Endodermal cell (in vitro differentiated cells): Measurements from ENCODE around the gene MYL6. TPM values are rescaled to one million over a fixed set of nuclear protein-coding genes. Genes with fewer than 3 reads are reported as not detected.
A peak's percentile ranks its signal among the peaks of the same experiment; 100 is the strongest.

Source experiments
- DNase-seq: peaks from one replicate; pipeline ENCODE4 v3.0.0-alpha.2; 2017
- H3K27ac ChIP-seq: 2 replicates; pipeline ENCODE4 v1.5.1; 2013; ENCODE audit warnings: mild to moderate bottlenecking, low read depth, low read length, moderate library complexity
- H3K27me3 ChIP-seq: 2 replicates; pipeline ENCODE4 v1.6.1; 2013; ENCODE audit warnings: mild to moderate bottlenecking, low read length, moderate library complexity; ENCODE audit not compliant: insufficient read depth, control insufficient read depth, poor library complexity, severe bottlenecking
- H3K36me3 ChIP-seq: 2 replicates; pipeline ENCODE4 v1.7.0; 2013; ENCODE audit warnings: mild to moderate bottlenecking, low read length, moderate library complexity; ENCODE audit not compliant: control insufficient read depth, insufficient read depth
- H3K4me1 ChIP-seq: one replicate; pipeline ENCODE4 v1.7.0; 2013; ENCODE audit warnings: low read length; ENCODE audit not compliant: control insufficient read depth, insufficient read depth
- H3K4me3 ChIP-seq: 2 replicates; pipeline ENCODE4 v1.5.1; 2013; ENCODE audit warnings: mild to moderate bottlenecking, low read length, moderate library complexity
- H3K9ac ChIP-seq: 2 replicates; pipeline ENCODE4 v1.6.1; 2013; ENCODE audit warnings: mild to moderate bottlenecking, low read length, moderate library complexity; ENCODE audit not compliant: poor library complexity, severe bottlenecking; ENCODE audit errors: extremely low read depth
- H3K9me3 ChIP-seq: 2 replicates; pipeline ENCODE4 v1.6.1; 2013; ENCODE audit warnings: mild to moderate bottlenecking, low read length, moderate library complexity; ENCODE audit not compliant: control insufficient read depth
- H3K27ac Mint-ChIP-seq: 2 replicates; pipeline ENCODE4 v1.8.0; 2020; ENCODE audit warnings: mixed read lengths
- H3K27me3 Mint-ChIP-seq: 2 replicates; pipeline ENCODE4 v1.8.0; 2021; ENCODE audit warnings: mild to moderate bottlenecking, mixed read lengths; ENCODE audit not compliant: insufficient read depth
- H3K36me3 Mint-ChIP-seq: 2 replicates; pipeline ENCODE4 v1.8.0; 2020; ENCODE audit warnings: low read depth, mixed read lengths
- H3K4me1 Mint-ChIP-seq: 2 replicates; pipeline ENCODE4 v1.8.0; 2020; ENCODE audit warnings: mixed read lengths
- H3K4me3 Mint-ChIP-seq: 2 replicates; pipeline ENCODE4 v1.8.0; 2020; ENCODE audit warnings: mild to moderate bottlenecking, moderate library complexity, mixed read lengths
- H3K9me3 Mint-ChIP-seq: 2 replicates; pipeline ENCODE4 v1.8.0; 2020; ENCODE audit warnings: mild to moderate bottlenecking, mixed read lengths
- WGBS, 2 experiments: methylation state at CpG; one replicate each; pipeline versions ENCODE4 v1.1.5 to v1.1.7; 2013; ENCODE audit warnings: missing lambda C conversion rate in 2 of 2, mixed read lengths in 1 of 2; ENCODE audit not compliant: insufficient coverage in 1 of 2, insufficient read length in 1 of 2; 5-methylcytosine and 5-hydroxymethylcytosine counted together
- total RNA-seq, 2 donors: library from RNA; stranded (reverse); fragmentation: NEBNext Ultra II Directional in 1 of 2; extraction: Animal tissue kit (Norgen Biotek cat#: 25700) in 1 of 2; gene quantifications; 2 replicates in 1 of 2; 3 replicates in 1 of 2; pipeline ENCODE4 v1.2.1, GENCODE V29; 2021
- TF ChIP-seq, protein P1 (sequence below): fragments of 200-600 bp; sonication (generic); conservative IDR thresholded peaks from 2 replicates; pipeline ENCODE4 v1.5.0; 2021; ENCODE audit warnings: antibody characterized with exemption, mild to moderate bottlenecking

Gene MYL6
- total RNA-seq, 2 donors from 2014 or later = 1,640 to 1,647 TPM

DNA sequence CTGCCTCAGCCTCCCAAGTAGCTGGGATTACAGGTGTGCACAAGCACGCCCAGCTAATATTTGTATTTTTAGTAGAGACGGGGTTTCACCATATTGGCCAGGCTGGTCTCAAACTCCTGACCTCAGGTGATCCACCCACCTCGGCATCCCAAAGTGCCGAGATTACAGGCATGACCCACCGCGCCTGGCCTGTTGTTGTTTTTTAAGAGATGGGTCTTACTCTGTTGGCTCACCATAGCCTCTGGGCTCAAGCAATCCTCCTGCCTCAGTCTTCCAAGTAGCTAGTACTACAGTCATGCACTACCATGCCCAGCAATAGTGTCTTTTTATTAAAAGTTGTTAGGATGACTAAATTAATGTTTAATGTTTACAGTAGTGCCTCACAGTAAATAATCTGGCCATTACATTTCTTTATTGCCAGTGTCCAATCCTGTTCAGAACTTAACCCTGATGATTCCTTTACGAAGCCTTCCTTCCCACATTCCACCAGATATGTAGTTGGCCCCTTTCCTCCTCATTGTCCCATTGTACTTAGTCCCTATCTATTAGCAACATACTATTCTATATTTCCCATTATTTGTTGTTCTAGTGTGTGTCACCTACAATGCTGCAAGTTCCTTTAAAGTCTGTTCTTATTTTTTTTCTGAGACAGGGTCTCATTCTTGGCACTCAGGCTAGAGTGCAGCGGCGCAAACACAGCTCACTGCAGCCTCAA is 39.9 kb downstream of the MYL6 start:
- H3K4me3 Mint-ChIP-seq = no peak overlapping the region
- Histone ChIP-seq H3K27ac (no peak overlapping the region), H3K27me3 (no peaks in the 10 kb centered on the region), H3K4me3 (no peak overlapping the region), H3K36me3 (peaks cover 6% of the 10 kb centered on the region), H3K9ac (no peak overlapping the region), H3K9me3 (no peaks in the 10 kb centered on the region), H3K4me1 (no peaks in the 10 kb centered on the region)
- TF ChIP-seq, protein P1, sequence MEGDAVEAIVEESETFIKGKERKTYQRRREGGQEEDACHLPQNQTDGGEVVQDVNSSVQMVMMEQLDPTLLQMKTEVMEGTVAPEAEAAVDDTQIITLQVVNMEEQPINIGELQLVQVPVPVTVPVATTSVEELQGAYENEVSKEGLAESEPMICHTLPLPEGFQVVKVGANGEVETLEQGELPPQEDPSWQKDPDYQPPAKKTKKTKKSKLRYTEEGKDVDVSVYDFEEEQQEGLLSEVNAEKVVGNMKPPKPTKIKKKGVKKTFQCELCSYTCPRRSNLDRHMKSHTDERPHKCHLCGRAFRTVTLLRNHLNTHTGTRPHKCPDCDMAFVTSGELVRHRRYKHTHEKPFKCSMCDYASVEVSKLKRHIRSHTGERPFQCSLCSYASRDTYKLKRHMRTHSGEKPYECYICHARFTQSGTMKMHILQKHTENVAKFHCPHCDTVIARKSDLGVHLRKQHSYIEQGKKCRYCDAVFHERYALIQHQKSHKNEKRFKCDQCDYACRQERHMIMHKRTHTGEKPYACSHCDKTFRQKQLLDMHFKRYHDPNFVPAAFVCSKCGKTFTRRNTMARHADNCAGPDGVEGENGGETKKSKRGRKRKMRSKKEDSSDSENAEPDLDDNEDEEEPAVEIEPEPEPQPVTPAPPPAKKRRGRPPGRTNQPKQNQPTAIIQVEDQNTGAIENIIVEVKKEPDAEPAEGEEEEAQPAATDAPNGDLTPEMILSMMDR = no peak
- DNase-seq = no peak
- peak overlapping the region; percentile 57 for H3K27ac Mint-ChIP-seq
- WGBS, 2 experiments = 92 to 94% methylated on average over 7 to 9 of the region's 9 CpGs
- H3K27me3 Mint-ChIP-seq = no peaks in the 10 kb centered on the region
- no peaks in the 10 kb centered on the region for H3K9me3 Mint-ChIP-seq
- peaks cover 12% of the 10 kb centered on the region for H3K36me3 Mint-ChIP-seq
- no peaks in the 10 kb centered on the region for H3K4me1 Mint-ChIP-seq

DNA sequence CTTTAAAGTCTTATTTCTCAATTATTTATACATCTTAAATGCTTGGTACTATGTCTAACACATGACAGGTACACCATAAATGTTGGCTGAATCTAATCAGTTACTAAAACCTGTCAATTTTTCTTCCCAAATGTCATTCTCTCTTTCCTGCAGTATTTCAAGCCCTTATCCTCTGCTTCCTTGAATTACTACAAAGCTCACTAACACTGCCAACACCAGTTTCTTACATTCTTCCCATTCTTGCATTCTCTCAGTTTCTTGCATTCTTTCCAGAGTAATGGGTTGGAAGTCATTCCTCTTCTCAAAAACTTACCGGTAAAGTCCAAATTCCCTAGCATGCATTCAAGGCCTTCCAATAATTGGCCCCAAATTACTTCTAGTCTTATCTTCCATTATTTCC is 40.7 kb downstream of the MYL6 start:
- Mint-ChIP-seq H3K4me3 (no peak overlapping the region), H3K9me3 (no peaks in the 10 kb centered on the region), H3K27ac (no peak overlapping the region), H3K4me1 (no peaks in the 10 kb centered on the region), H3K27me3 (no peaks in the 10 kb centered on the region), H3K36me3 (peaks cover 7% of the 10 kb centered on the region)
- Histone ChIP-seq H3K9me3 (no peaks in the 10 kb centered on the region), H3K9ac (no peak overlapping the region), H3K36me3 (no peaks in the 10 kb centered on the region), H3K4me1 (no peaks in the 10 kb centered on the region), H3K27ac (no peak overlapping the region), H3K27me3 (no peaks in the 10 kb centered on the region), H3K4me3 (no peak overlapping the region)
- no peak for DNase-seq
- WGBS, 2 experiments = 82 to 88% methylated on average over 1 of the region's 1 CpG
- TF ChIP-seq, protein P1 = no peak

DNA sequence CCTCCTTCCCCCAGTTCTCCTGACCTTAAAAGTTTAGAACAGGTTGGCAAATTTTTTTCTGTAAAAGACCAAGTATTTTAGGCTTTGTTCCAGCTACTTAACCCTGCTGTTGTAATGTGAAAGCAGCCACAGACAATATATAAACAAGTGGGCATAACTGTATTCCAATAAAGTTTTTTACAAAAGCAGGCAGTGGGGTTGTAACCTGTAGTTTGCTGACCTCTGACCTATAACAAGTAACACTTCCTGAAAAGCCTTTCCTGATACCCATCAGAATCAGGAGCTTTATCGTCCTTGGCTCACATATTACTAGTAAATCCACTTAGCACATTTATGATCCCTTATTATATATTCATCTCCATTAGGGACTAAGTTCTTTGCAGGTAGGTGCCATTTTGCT is 44.2 kb downstream of the MYL6 start:
- TF ChIP-seq, protein P1 = no peak

More for the DNA sequence above, 44.2 kb downstream of the MYL6 start:
- 93 to 100% methylated on average over 1 of the region's 1 CpG for WGBS, 2 experiments
- no peak overlapping the region for H3K27ac Mint-ChIP-seq
- H3K27me3 Mint-ChIP-seq = no peaks in the 10 kb centered on the region
- H3K27me3 ChIP-seq = no peaks in the 10 kb centered on the region
- H3K36me3 ChIP-seq = peaks cover 31% of the 10 kb centered on the region
- H3K4me3 Mint-ChIP-seq = no peak overlapping the region
- H3K36me3 Mint-ChIP-seq = peaks cover 22% of the 10 kb centered on the region
- DNase-seq = no peak
- H3K27ac ChIP-seq = no peak overlapping the region
- H3K9ac ChIP-seq = no peak overlapping the region
- H3K4me3 ChIP-seq = no peak overlapping the region
- peaks cover 9% of the 10 kb centered on the region for H3K4me1 Mint-ChIP-seq
- no peaks in the 10 kb centered on the region for H3K9me3 Mint-ChIP-seq
- H3K4me1 ChIP-seq = peaks cover 5% of the 10 kb centered on the region
- no peaks in the 10 kb centered on the region for H3K9me3 ChIP-seq
